ENCODE data around the gene ACACA.
"Not testable (repeated sequence)": the region's sequence is repeated elsewhere in the genome, so short reads cannot be mapped to it uniquely, and the experiment has no call there.

ACACA gene

DNA sequence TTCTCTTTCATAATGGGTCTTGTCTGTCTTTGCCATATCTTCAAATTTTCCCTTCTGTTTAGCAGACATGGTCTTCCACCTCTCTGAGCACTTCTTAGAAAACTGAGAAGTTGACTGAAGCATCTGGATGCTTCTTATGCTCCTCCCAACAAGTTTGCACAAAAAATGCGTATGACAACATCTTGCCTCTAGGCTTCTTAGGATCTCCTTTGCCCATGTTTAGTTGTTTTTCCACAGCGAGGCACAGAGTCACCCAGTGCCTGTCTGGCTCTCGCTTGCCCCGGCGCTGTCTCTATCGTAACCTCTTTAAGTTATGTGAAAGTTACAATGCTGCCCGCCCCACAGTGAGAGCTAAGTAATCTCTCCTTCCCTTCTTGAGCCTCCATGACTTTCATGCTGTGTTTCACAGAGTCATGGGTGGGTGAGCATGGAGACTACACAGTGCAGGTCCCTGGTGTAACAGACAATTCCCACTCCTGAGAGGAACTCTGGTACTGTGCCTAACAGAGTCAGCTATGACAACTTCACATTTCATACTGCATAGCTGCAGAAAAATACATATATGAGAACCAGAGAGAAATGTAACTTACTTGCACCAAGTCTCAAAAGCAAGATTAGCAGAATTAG is 262.4 kb downstream of the ACACA start:
- H3K4me2 ChIP-seq: no peak overlapping the region
- TF ChIP-seq Cebpa-rat (IDR thresholded peaks at IDR 0.05): no peak
- no peaks in the 10 kb centered on the region for H4K20me1 ChIP-seq
- H3K9ac ChIP-seq: no peak overlapping the region
- H3K4me1 ChIP-seq: peaks cover 10 to 22% (median 16%) of the 10 kb centered on the region in 10 experiments
- peaks cover 36 to 88% (median 72%) of the 10 kb centered on the region in 11 experiments for H3K36me3 ChIP-seq
- H3K9me3 ChIP-seq (replicated peaks in 1 of 11): no peaks in the 10 kb centered on the region
- no peaks in the 10 kb centered on the region for H3K27me3 ChIP-seq
- H3K27ac ChIP-seq: no peak overlapping the region
- no peak overlapping the region for H3K4me3 ChIP-seq

GRCh38 chr17:37143558-37143957 is 263.1 kb downstream of the ACACA start:
- H4K20me1 ChIP-seq; H3K4me3 ChIP-seq; H3K9me3 ChIP-seq (replicated peaks in 1 of 11); H3K27me3 ChIP-seq; H3K4me2 ChIP-seq; H3K27ac ChIP-seq; H3K9ac ChIP-seq: not testable (repeated sequence)
- peaks cover 10 to 22% (median 16%) of the 10 kb centered on the region in 10 experiments for H3K4me1 ChIP-seq
- H3K36me3 ChIP-seq: peaks cover 34 to 88% (median 72%) of the 10 kb centered on the region in 11 experiments

GRCh38 chr17:37142294-37142896 is 264.2 kb downstream of the ACACA start:
- no peaks in the 10 kb centered on the region for H3K27me3 ChIP-seq
- H3K9me3 ChIP-seq (replicated peaks in 1 of 11): no peaks in the 10 kb centered on the region
- no peak overlapping the region for H3K4me3 ChIP-seq
- H3K4me2 ChIP-seq: no peak overlapping the region
- H3K36me3 ChIP-seq: peaks cover 41 to 92% (median 78%) of the 10 kb centered on the region in 11 experiments
- H4K20me1 ChIP-seq: no peaks in the 10 kb centered on the region
- TF ChIP-seq Cebpa-rat (IDR thresholded peaks at IDR 0.05): no peak
- H3K9ac ChIP-seq: no peak overlapping the region
- no peak overlapping the region for H3K27ac ChIP-seq
- H3K4me1 ChIP-seq: peaks cover 7 to 13% (median 9%) of the 10 kb centered on the region in 10 experiments

DNA sequence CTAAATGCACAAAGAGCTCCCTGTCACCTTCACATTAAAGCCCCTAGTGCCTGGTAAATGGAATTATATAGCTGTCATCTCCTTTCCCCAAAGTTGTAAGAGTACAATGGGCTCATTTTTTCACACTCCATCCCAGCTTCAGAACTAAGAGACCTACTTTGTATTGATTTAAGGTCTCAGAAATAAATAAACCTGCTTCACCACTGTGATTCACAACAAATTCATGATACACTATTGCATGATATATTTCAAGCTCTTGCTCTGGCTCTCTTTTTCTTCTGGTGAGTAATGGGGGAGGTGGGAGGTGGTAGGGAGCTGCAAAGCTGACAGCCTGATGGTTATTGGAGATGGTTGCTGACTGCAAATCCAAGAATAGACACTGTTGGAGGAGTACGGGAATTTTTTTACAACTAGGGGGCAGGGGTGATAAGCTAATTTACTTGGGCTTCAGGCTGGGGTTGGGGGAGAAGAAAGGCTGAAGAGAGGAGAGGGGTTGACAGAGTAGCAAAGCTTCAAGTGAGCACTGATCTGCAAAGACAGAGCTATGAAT is 268.0 kb downstream of the ACACA start:
- Histone ChIP-seq H4K20me1 (no peaks in the 10 kb centered on the region), H3K4me2 (no peak overlapping the region), H3K9me3 (replicated peaks in 1 of 11) (no peaks in the 10 kb centered on the region), H3K36me3 (peaks cover 28 to 97% (median 81%) of the 10 kb centered on the region in 11 experiments), H3K9ac (no peak overlapping the region), H3K4me1 (peaks cover 0 to 10% (median 3%) of the 10 kb centered on the region in 10 experiments; a peak in 8 of 20 replicates), H3K27me3 (no peaks in the 10 kb centered on the region), H3K4me3 (no peak overlapping the region), H3K27ac (no peak overlapping the region)
- no peak for TF ChIP-seq Cebpa-rat (IDR thresholded peaks at IDR 0.05)

DNA sequence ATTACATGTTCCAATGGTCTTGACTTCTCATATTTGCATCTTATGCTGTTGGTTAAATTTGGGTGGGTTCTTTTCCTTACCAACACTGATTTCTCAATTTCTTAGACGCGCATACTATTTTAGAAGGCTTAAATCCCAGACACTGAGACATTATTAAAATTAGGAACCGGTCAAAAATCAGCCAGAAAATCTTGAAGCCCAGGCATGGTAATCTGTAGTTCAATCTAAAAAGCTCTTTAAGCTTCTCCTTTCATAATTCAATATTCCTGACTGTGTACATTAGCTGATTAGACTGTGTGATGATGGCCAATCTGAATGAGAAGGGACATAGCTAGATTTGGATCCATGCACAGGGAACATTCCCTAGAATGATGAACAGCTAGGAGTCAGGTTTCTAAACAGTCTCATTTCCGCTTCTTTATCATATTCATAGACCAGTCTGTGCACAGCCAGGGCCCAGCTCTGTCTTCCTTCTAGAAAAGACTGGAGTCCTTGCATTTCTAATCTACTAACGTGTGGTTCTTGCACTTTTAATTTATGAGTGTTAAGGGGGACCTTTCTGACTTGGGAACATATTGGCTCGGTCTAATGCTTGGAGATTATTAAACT is 268.6 kb downstream of the ACACA start:
- H3K4me3 ChIP-seq: no peak overlapping the region
- H3K9me3 ChIP-seq (replicated peaks in 1 of 11): no peaks in the 10 kb centered on the region
- H3K36me3 ChIP-seq: peaks cover 28 to 97% (median 81%) of the 10 kb centered on the region in 11 experiments
- H3K9ac ChIP-seq: no peak overlapping the region
- no peaks in the 10 kb centered on the region for H4K20me1 ChIP-seq
- no peak overlapping the region for H3K4me2 ChIP-seq
- H3K27me3 ChIP-seq: no peaks in the 10 kb centered on the region
- H3K4me1 ChIP-seq: peaks cover 0 to 10% (median 3%) of the 10 kb centered on the region in 10 experiments; a peak in 8 of 20 replicates
- H3K27ac ChIP-seq: no peak overlapping the region
- TF ChIP-seq Cebpa-rat (IDR thresholded peaks at IDR 0.05): no peak

DNA sequence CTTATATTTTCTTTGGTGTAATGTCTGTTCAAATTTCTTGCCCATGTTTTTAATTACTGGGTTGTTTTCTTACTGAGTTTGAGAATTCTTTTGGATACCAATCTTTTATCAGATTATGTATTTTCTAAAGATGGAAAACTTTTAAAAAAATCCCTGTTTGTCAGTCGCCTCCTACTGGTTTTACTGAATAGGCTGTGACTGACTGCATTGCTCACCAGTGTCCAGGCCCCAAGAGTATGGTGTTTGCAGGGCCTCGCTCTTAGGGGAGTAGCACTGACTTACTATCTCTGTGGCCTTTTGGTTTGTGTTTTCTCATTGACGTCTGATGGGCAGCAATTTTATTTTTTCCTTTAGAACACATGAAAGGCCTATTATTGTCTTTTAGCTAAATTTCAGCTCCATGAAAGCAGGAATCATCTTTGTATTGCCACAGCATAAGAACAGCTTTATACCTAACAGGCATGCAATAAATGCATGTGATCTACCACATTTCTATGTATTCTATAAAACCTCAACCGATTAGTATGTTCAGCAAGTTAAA is 269.5 kb downstream of the ACACA start:
- no peak for TF ChIP-seq Cebpa-rat (IDR thresholded peaks at IDR 0.05)
- Histone ChIP-seq H3K9ac (no peak overlapping the region), H3K4me3 (no peak overlapping the region), H3K4me2 (no peak overlapping the region), H4K20me1 (no peaks in the 10 kb centered on the region), H3K27me3 (no peaks in the 10 kb centered on the region), H3K27ac (no peak overlapping the region), H3K36me3 (peaks cover 28 to 97% (median 76%) of the 10 kb centered on the region in 11 experiments), H3K9me3 (replicated peaks in 1 of 11) (no peaks in the 10 kb centered on the region), H3K4me1 (peaks cover 0 to 16% (median 3%) of the 10 kb centered on the region in 10 experiments; a peak in 9 of 20 replicates)

- Histone ChIP-seq H3K4me2 (no peak overlapping the region), H4K20me1 (no peaks in the 10 kb centered on the region), H3K9me3 (replicated peaks in 1 of 11) (no peaks in the 10 kb centered on the region), H3K27ac (no peak overlapping the region), H3K36me3 (peaks cover 19 to 94% (median 68%) of the 10 kb centered on the region in 11 experiments), H3K27me3 (no peaks in the 10 kb centered on the region), H3K4me1 (peaks cover 0 to 32% (median 19%) of the 10 kb centered on the region in 10 experiments; a peak in 15 of 20 replicates), H3K9ac (no peak overlapping the region), H3K4me3 (no peak overlapping the region)
- no peak for TF ChIP-seq Cebpa-rat (IDR thresholded peaks at IDR 0.05)
These were observed 271.1 kb downstream of the ACACA start for GRCh38 chr17:37135576-37135975.

DNA sequence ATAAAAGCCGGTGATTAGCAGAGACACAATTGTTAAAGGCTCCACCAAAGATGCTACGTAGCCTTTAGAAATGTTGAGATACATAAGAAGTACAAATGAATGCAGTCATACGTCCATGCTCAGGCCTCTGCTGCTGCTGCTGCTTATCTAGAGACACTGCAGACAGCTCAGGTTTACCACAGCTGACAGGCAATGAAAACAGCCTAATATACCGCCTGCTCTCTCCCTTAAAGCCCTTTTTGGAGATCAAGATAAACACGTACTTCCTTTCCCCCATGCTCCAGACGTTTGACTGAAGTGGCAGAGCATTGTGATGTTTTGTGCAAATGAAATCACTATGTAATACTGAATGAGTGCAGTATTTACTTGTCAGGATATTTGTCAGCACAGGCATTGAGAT is 272.6 kb downstream of the ACACA start:
- Histone ChIP-seq H4K20me1 (no peaks in the 10 kb centered on the region), H3K36me3 (peaks cover 24 to 94% (median 73%) of the 10 kb centered on the region in 11 experiments), H3K27ac (no peak overlapping the region), H3K4me2 (no peak overlapping the region), H3K9me3 (replicated peaks in 1 of 11) (no peaks in the 10 kb centered on the region), H3K9ac (no peak overlapping the region), H3K27me3 (no peaks in the 10 kb centered on the region), H3K4me3 (no peak overlapping the region), H3K4me1 (peaks cover 0 to 33% (median 19%) of the 10 kb centered on the region in 10 experiments; a peak in 15 of 20 replicates)
- TF ChIP-seq Cebpa-rat (IDR thresholded peaks at IDR 0.05): no peak

DNA sequence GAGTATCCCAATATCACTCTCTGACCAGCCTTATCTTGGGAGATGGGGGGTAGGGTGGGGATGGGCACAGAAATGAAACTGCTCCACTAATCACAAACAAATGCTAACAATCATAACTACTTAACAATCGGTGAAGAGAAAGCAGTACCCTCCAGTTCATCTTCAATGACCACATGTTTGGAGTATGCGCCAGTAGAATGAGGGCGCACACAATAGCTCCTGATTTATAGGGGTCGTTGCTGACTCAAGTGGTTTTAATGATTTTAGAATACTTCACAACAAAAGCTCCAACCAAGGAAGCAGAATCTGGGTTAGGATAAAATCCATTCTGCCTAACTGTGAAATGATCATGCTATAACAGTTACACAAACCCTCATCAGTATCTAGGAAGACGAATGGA is 273.5 kb downstream of the ACACA start:
- H4K20me1 ChIP-seq: no peaks in the 10 kb centered on the region
- H3K4me2 ChIP-seq: no peak overlapping the region
- no peaks in the 10 kb centered on the region for H3K9me3 ChIP-seq (replicated peaks in 1 of 11)
- H3K36me3 ChIP-seq: peaks cover 30 to 94% (median 75%) of the 10 kb centered on the region in 11 experiments
- H3K4me3 ChIP-seq: no peak overlapping the region
- no peak for TF ChIP-seq Cebpa-rat (IDR thresholded peaks at IDR 0.05)
- H3K27ac ChIP-seq: no peak overlapping the region
- no peaks in the 10 kb centered on the region for H3K27me3 ChIP-seq
- peaks cover 0 to 33% (median 19%) of the 10 kb centered on the region in 10 experiments; a peak in 15 of 20 replicates for H3K4me1 ChIP-seq
- H3K9ac ChIP-seq: no peak overlapping the region
